Measurements from ENCODE around the gene LRP2BP. TPM values are rescaled to one million over a fixed set of nuclear protein-coding genes. Genes with fewer than 3 reads are reported as not detected.

Gene LRP2BP
- total and polyA plus RNA-seq, 2 of the 13 experiments (the other 11 are each of a cell fraction or from before 2014, with no cell fraction given) = 0.22 to 0.29 TPM

DNA sequence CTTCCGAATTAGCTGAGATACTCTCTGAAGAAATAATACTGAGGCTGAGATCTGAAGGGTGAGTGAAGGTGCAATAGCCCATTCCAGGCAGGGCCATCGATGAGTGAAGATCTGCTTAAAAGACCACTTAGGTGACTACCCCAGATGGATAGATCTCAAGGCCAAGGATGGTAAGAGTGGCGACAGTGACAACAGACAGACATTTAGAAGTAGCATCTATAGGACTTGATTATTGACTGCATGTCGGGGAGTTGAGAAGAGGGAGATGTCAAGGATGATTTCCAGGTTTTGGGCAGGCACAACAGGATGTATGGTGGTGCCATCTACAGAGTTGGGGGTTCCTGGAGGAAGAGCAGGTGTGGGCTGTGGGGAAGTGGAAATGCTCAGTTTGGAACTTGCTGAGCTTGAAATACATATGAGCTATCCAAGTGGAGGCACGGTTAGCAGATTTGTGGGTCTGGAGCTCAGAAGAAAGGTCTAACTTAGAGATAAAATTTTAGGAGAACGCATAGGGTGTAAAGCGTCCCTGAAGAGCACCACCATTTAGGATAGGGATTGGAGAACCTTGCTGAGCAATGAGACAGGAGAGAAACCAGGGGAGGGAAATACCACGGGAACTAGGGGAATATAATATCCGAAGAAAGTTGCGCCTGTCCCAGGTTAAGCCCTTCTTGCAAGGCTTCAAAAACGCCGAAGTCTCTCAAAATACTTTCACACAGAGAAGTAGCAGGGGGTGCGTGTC, 29.4 kb upstream of the LRP2BP start (continued):
- TF ChIP-seq ZBTB33 (CRISPR knock-in tag; IDR thresholded peaks at IDR 0.05) (no peak), AHDC1 (CRISPR knock-in tag; IDR thresholded peaks at IDR 0.05; ENCODE audit: borderline replicate concordance) (no peak), MXI1 (IDR thresholded peaks at IDR 0.05; ENCODE audit: borderline replicate concordance, low read depth, low read length) (no peak)
- TF ChIP-seq, protein P1, sequence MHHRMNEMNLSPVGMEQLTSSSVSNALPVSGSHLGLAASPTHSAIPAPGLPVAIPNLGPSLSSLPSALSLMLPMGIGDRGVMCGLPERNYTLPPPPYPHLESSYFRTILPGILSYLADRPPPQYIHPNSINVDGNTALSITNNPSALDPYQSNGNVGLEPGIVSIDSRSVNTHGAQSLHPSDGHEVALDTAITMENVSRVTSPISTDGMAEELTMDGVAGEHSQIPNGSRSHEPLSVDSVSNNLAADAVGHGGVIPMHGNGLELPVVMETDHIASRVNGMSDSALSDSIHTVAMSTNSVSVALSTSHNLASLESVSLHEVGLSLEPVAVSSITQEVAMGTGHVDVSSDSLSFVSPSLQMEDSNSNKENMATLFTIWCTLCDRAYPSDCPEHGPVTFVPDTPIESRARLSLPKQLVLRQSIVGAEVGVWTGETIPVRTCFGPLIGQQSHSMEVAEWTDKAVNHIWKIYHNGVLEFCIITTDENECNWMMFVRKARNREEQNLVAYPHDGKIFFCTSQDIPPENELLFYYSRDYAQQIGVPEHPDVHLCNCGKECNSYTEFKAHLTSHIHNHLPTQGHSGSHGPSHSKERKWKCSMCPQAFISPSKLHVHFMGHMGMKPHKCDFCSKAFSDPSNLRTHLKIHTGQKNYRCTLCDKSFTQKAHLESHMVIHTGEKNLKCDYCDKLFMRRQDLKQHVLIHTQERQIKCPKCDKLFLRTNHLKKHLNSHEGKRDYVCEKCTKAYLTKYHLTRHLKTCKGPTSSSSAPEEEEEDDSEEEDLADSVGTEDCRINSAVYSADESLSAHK (CRISPR knock-in tag; IDR thresholded peaks at IDR 0.05; ENCODE audit: borderline replicate concordance) = no peak

All from HepG2 (cell line).